Spleen (tissue), 11 donors: Measurements from ENCODE around the gene GNG7. TPM values are rescaled to one million over a fixed set of nuclear protein-coding genes. Genes with fewer than 3 reads are reported as not detected.
A peak's percentile ranks its signal among the peaks of the same experiment; 100 is the strongest.
"Not testable (repeated sequence)": the region's sequence is repeated elsewhere in the genome, so short reads cannot be mapped to it uniquely, and the experiment has no call there.

Experiments
- DNase-seq: peaks from one replicate; pipeline ENCODE4 v3.0.0-alpha.2; 2020
- H3K27ac ChIP-seq, 8 donors: fragments of 200-600 bp; sonication (generic) in 7 of 8; 1 replicate in 4 of 8; 2 replicates in 4 of 8; pipeline versions ENCODE4 v1.5.0 to v1.8.0; 2016 to 2021; ENCODE audit warnings: inconsistent platforms in 4 of 8, mild to moderate bottlenecking in 4 of 8, moderate library complexity in 1 of 8
- H3K27me3 ChIP-seq, 7 donors: fragments of 200-600 bp; sonication (generic) in 6 of 7; replicated peaks in 1 of 7; 1 replicate in 4 of 7; 2 replicates in 3 of 7; pipeline versions ENCODE4 v1.5.0 to v1.8.0; 2016 to 2021; ENCODE audit warnings: inconsistent platforms in 3 of 7, mild to moderate bottlenecking in 1 of 7
- H3K36me3 ChIP-seq, 6 donors: fragments of 200-600 bp; sonication (generic) in 5 of 6; 1 replicate in 4 of 6; 2 replicates in 2 of 6; pipeline versions ENCODE4 v1.5.0 to v1.8.0; 2016 to 2021; ENCODE audit warnings: inconsistent platforms in 2 of 6
- H3K4me1 ChIP-seq, 6 donors: fragments of 200-600 bp; sonication (generic) in 5 of 6; 1 replicate in 3 of 6; 2 replicates in 3 of 6; pipeline versions ENCODE4 v1.5.0 to v1.8.0; 2016 to 2021; ENCODE audit warnings: inconsistent platforms in 3 of 6
- H3K4me3 ChIP-seq, 8 donors: fragments of 200-600 bp; sonication (generic) in 7 of 8; 1 replicate in 4 of 8; 2 replicates in 4 of 8; pipeline versions ENCODE4 v1.5.0 to v1.8.0; 2016 to 2021; ENCODE audit warnings: inconsistent platforms in 4 of 8, mild to moderate bottlenecking in 4 of 8, moderate library complexity in 2 of 8
- H3K9me3 ChIP-seq, 8 donors: fragments of 200-600 bp; sonication (generic) in 7 of 8; 1 replicate in 4 of 8; 2 replicates in 4 of 8; pipeline versions ENCODE4 v1.5.0 to v1.8.0; 2016 to 2021; ENCODE audit warnings: inconsistent platforms in 4 of 8
- CTCF ChIP-seq, 11 experiments: fragments of 200-600 bp in 7 of 11; fragments of 450-650 bp in 4 of 11; sonication (generic) in 4 of 11; IDR thresholded peaks in 8 of 11; conservative IDR thresholded peaks in 3 of 11; 1 replicate in 7 of 11; 2 replicates in 4 of 11; pipeline versions ENCODE4 v1.4.0 to v1.8.0; 2016 to 2021; ENCODE audit warnings: antibody characterized with exemption in 11 of 11, inconsistent platforms in 4 of 11, mild to moderate bottlenecking in 1 of 11
- POLR2A ChIP-seq, 3 donors: fragments of 450-650 bp; IDR thresholded peaks; one replicate each; pipeline ENCODE4 v1.5.1; 2017; ENCODE audit warnings: antibody characterized with exemption in 3 of 3, mild to moderate bottlenecking in 1 of 3
- POLR2AphosphoS5 ChIP-seq, 3 donors: sonication (generic); formaldehyde crosslinking; IDR thresholded peaks; one replicate each; pipeline ENCODE4 v1.5.1; 2017; ENCODE audit warnings: antibody characterized with exemption in 3 of 3
- WGBS, 5 donors: extraction: QIAGEN DNeasy Blood & Tissue Kit in 3 of 5; methylation state at CpG; one replicate each; pipeline versions ENCODE4 v1.1.5 to v1.1.7; 2013 to 2018; 5-methylcytosine and 5-hydroxymethylcytosine counted together
- intact Hi-C: fragments of 100-400 bp; cut with DNase I; formaldehyde crosslinking; loops from one replicate; pipeline ENCODE4 v1.15.0; 2023; ENCODE audit warnings: low total_unique reads
- polyA plus RNA-seq, 3 donors: library from polyadenylated mRNA; stranded (reverse); fragments of 200-250 nt; gene quantifications; one replicate each; pipeline ENCODE4 v1.2.1, GENCODE V29; 2013
- total RNA-seq, 7 donors: library from RNA; depleted of rRNA in 3 of 7; stranded (reverse); fragments of >200 nt in 3 of 7; fragmentation: NEBNext Ultra II Directional in 4 of 7; extraction: Animal tissue kit (Norgen Biotek cat#: 25700) in 4 of 7; gene quantifications; one replicate each; pipeline versions ENCODE4 v1.1.0 to v1.2.1, GENCODE V29; 2016 to 2021
- donor health status: healthy with polysubstance abuse.
- donor health status: DM: no; HTN: no; CAD: no; lungs with moderate emphysema.
- donor health status: DM: no; HTN: no; CAD: no.
- donor health status: Bipolar disorder and iron deficiency.
- donor health status: healthy.
- donor health status: DM: no; HTN: no; CAD: no.
- donor health status: DM: yes; HTN: yes; CAD: no.

Gene GNG7
- total and polyA plus RNA-seq, 10 donors: 17.2 to 34.6 (median 18.9) TPM

DNA sequence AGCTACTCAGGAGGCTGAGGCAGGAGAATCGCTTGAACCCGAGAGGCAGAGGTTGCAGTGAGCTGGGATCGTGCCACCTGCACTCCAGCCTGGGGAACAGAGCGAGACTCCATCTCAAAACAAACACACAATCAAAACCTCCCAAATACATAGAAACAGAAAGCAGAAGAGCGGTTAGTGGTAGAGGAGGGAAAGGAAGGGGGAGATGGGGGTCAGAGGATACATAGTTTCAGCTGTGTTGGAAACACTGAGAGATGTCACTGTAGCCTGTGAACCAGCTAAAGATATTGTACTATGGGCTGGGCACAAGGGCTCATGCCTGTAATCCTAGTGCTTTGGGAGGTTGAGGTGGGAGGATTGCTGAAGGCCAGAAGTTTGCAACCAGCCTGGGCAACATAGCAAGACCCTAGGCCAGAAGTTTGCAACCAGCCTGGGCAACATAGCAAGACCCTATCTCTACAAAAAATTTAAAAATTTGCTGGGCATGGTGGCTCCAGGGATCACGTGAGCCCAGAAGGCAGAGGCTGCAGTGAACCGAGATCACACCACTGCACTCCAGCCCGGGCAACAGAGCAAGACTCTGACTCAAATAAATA lies 49.9 kb downstream of the GNG7 start:
- no peak for DNase-seq
- H3K4me1 ChIP-seq: peaks cover 0 to 53% (median 19%) of the 10 kb centered on the region in 6 donors
- TF ChIP-seq CTCF (IDR thresholded peaks at IDR 0.05 in 8 of 11, conservative IDR thresholded peaks at IDR 0.05 in 3 of 11) (no peak), POLR2A (IDR thresholded peaks at IDR 0.05) (no peak), POLR2AphosphoS5 (IDR thresholded peaks at IDR 0.05) (no peak)
- intact Hi-C loops: no loop called here
- no peaks in the 10 kb centered on the region for H3K9me3 ChIP-seq
- H3K27ac ChIP-seq: peak overlapping the region in 4 of 8 donors; percentile 8 to 26 (median 13)
- 82 to 92% (median 88%) methylated on average over 8 of the region's 8 CpGs for WGBS, 5 donors
- H3K4me3 ChIP-seq: no peak overlapping the region
- peaks cover 0 to 13% (median 0%) of the 10 kb centered on the region in 6 donors for H3K36me3 ChIP-seq
- H3K27me3 ChIP-seq: no peaks in the 10 kb centered on the region

DNA sequence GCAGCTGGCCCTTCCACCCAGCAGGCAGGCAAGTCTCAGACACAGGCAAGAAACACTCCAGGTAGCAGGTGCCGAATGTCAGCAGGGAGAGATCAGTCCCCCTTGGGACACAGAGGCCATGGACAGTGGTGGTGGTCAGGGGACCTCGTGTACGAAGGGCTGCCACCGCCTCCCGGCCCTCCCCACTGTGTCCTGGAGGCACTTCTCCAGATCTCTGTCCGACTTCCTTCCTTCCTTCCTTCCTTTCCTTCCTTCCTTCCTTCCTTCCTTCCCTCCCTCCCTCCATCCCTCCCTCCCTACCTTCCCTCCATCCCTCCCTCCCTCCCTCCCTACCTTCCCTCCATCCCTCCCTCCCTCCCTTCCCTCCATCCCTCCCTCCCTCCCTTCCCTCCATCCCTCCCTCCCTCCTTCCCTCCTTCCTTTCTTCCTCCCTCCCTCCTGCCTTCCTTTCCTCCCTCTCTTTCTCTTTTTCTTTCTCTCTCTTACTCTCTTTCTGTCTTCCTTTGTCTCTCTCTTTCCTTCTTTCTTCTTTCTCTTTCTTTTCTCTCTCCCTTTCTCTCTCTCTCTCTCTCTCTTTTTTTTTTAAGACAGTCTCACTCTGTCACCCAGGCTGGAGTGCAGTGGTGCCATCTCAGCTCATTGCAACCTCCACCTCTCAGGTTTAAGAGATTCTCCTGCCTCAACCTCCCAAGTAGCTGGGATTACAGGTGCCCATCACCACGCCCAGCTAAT lies 51.3 kb downstream of the GNG7 start:
- Histone ChIP-seq H3K27ac (peak overlapping the region in 7 of 8 donors; percentile 15 to 81 (median 63)), H3K4me1 (peaks cover 0 to 51% (median 19%) of the 10 kb centered on the region in 6 donors)
- H3K27me3 ChIP-seq, H3K36me3 ChIP-seq, H3K9me3 ChIP-seq, H3K4me3 ChIP-seq, DNase-seq, intact Hi-C loops: not testable (repeated sequence)
- 46 to 83% (median 70%) methylated on average over 6 to 7 of the region's 7 CpGs for whole genome bisulfite sequencing, 5 donors

- 56 to 80% (median 75%) methylated on average over 17 to 21 of the region's 21 CpGs for WGBS, 5 donors
Observed at GRCh38 chr19:2650515-2650914, 52.0 kb downstream of the GNG7 start.

GRCh38 chr19:2648528-2648937 lies 54.0 kb downstream of the GNG7 start:
- peak; percentile 61 to 76 (median 68) for TF ChIP-seq POLR2AphosphoS5 (IDR thresholded peaks at IDR 0.05)
- TF ChIP-seq CTCF (IDR thresholded peaks at IDR 0.05 in 8 of 11, conservative IDR thresholded peaks at IDR 0.05 in 3 of 11): peak; percentile 75 to 98 (median 89)
- no peak for TF ChIP-seq POLR2A (IDR thresholded peaks at IDR 0.05)
- 28 to 47% (median 35%) methylated on average over 4 of the region's 4 CpGs for whole genome bisulfite sequencing, 5 donors
- no peaks in the 10 kb centered on the region for H3K27me3 ChIP-seq
- H3K4me1 ChIP-seq: peaks cover 0 to 50% (median 17%) of the 10 kb centered on the region in 6 donors
- peak; percentile 89 for DNase-seq
- H3K4me3 ChIP-seq: no peak overlapping the region
- no peaks in the 10 kb centered on the region for H3K9me3 ChIP-seq
- peaks cover 0 to 21% (median 0%) of the 10 kb centered on the region in 6 donors for H3K36me3 ChIP-seq
- peak overlapping the region in 1 of 8 donors; percentile 21 for H3K27ac ChIP-seq
- intact Hi-C loops: loop anchor here (2.0 to 5.0 kb wide), 2 partner anchors 100 to 224 kb away; no protein-coding TSS in a partner anchor

More at GRCh38 chr19:2650515-2650914, 52.0 kb downstream of the GNG7 start:
- H3K9me3 ChIP-seq: no peaks in the 10 kb centered on the region
- intact Hi-C loops: no loop called here
- no peak overlapping the region for H3K4me3 ChIP-seq
- peak; percentile 80 for DNase-seq
- TF ChIP-seq POLR2AphosphoS5 (IDR thresholded peaks at IDR 0.05) (peak; percentile 68 to 91 (median 86)), CTCF (IDR thresholded peaks at IDR 0.05 in 8 of 11, conservative IDR thresholded peaks at IDR 0.05 in 3 of 11) (no peak)
- H3K36me3 ChIP-seq: peaks cover 0 to 15% (median 0%) of the 10 kb centered on the region in 6 donors
- H3K27ac ChIP-seq: peak overlapping the region in 7 of 8 donors; percentile 15 to 81 (median 63)
- no peaks in the 10 kb centered on the region for H3K27me3 ChIP-seq
- H3K4me1 ChIP-seq: peaks cover 0 to 58% (median 19%) of the 10 kb centered on the region in 6 donors
